GM19372 (cell line): ENCODE measurements around the gene NDUFS8.

Experiments used
- ATAC-seq: cut with Tn5 transposase; IDR thresholded peaks from one replicate; pipeline ENCODE4 v1.9.1; 2021; ENCODE audit warnings: mild to moderate bottlenecking, low read depth, moderate library complexity; ENCODE audit not compliant: unreplicated experiment

NDUFS8 gene

GRCh38 chr11:68035266-68035876, 4.9 kb downstream of the NDUFS8 start:
- no peak for ATAC-seq

- no peak for ATAC-seq
Observed at GRCh38 chr11:68036141-68036716, 5.7 kb downstream of the NDUFS8 start.

GRCh38 chr11:68036717-68037239, 6.3 kb downstream of the NDUFS8 start:
- ATAC-seq = no peak

- ATAC-seq = no peak
Observed at GRCh38 chr11:68037411-68038225, 7.1 kb downstream of the NDUFS8 start.

- no peak for ATAC-seq
Observed at GRCh38 chr11:68038226-68038717, 7.8 kb downstream of the NDUFS8 start.

- ATAC-seq = no peak
Observed at GRCh38 chr11:68038718-68039525, 8.4 kb downstream of the NDUFS8 start, which contains the start of gene TCIRG1. TCIRG1 (plus strand) TSS chr11:68039025; CDS start chr11:68041272, 2,247 bp downstream.

- ATAC-seq = no peak
Observed at GRCh38 chr11:68039526-68040086, 9.1 kb downstream of the NDUFS8 start.

- no peak for ATAC-seq
Observed at GRCh38 chr11:68040101-68040956, 9.8 kb downstream of the NDUFS8 start.

- no peak for ATAC-seq
Observed at GRCh38 chr11:68040957-68041591, 10.6 kb downstream of the NDUFS8 start.

- no peak for ATAC-seq
Observed at GRCh38 chr11:68041617-68042218, 11.2 kb downstream of the NDUFS8 start.

GRCh38 chr11:68042219-68043028, 11.9 kb downstream of the NDUFS8 start:
- ATAC-seq = no peak

GRCh38 chr11:68043029-68043348, 12.5 kb downstream of the NDUFS8 start:
- ATAC-seq = no peak

GRCh38 chr11:68043349-68044144, 13.1 kb downstream of the NDUFS8 start:
- ATAC-seq = no peak

- no peak for ATAC-seq
Observed at GRCh38 chr11:68044145-68044813, 13.8 kb downstream of the NDUFS8 start.

- ATAC-seq = no peak
Observed at GRCh38 chr11:68044898-68045351, 14.4 kb downstream of the NDUFS8 start.
